Central memory CD8-positive, alpha-beta T cell (primary cell): ENCODE data around the gene NEURL1.

Source experiments
- ATAC-seq: fragments of 150-1000 bp; cut with Tn5 transposase; replicated peaks from 2 replicates; pipeline ENCODE4 v1.10.0; 2022; ENCODE audit warnings: mild to moderate bottlenecking, moderate FRiP score, moderate number of reproducible peaks; ENCODE audit not compliant: poor library complexity, severe bottlenecking; ENCODE audit errors: extremely low read depth
- DNase-seq, 2 donors: peaks; one replicate each; pipeline ENCODE4 v3.0.0; 2021; ENCODE audit warnings: low spot score in 2 of 2
- H3K27ac Mint-ChIP-seq: one replicate; pipeline ENCODE4 v1.8.0; 2022; ENCODE audit warnings: low read depth, mild to moderate bottlenecking, moderate library complexity, mixed read lengths
- H3K27me3 Mint-ChIP-seq: one replicate; pipeline ENCODE4 v1.8.0; 2022; ENCODE audit warnings: mixed read lengths
- H3K36me3 Mint-ChIP-seq: one replicate; pipeline ENCODE4 v1.8.0; 2022; ENCODE audit warnings: mild to moderate bottlenecking, moderate library complexity, mixed read lengths; ENCODE audit not compliant: insufficient read depth
- H3K4me1 Mint-ChIP-seq: one replicate; pipeline ENCODE4 v1.8.0; 2022; ENCODE audit warnings: mixed read lengths
- H3K4me3 Mint-ChIP-seq: one replicate; pipeline ENCODE4 v1.8.0; 2022; ENCODE audit warnings: mild to moderate bottlenecking, moderate library complexity, mixed read lengths
- H3K9me3 Mint-ChIP-seq: one replicate; pipeline ENCODE4 v1.8.0; 2022; ENCODE audit warnings: mixed read lengths

NEURL1 gene

DNA sequence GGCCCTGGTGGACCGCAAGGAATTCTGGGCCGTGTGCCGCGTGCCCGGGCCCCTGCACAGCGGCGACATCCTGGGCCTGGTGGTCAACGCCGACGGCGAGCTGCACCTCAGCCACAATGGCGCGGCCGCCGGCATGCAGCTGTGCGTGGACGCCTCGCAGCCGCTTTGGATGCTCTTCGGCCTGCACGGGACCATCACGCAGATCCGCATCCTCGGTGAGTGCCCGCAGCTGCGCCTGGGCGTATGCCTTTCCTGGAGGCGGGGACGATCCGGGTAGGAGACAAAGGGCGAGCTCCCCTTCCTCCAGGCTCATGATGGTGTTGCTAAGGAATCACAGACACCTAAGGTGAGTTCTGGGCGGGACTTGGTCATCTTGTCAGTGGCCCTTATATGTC, 91.5 kb downstream of the NEURL1 start:
- peaks cover 6% of the 10 kb centered on the region for H3K36me3 Mint-ChIP-seq
- H3K4me1 Mint-ChIP-seq, result peaks cover 5% of the 10 kb centered on the region
- ATAC-seq (no peak), DNase-seq (no peak)
- peak overlapping the region; percentile 88 for H3K4me3 Mint-ChIP-seq
- no peaks in the 10 kb centered on the region for H3K27me3 Mint-ChIP-seq
- no peak overlapping the region for H3K27ac Mint-ChIP-seq
- no peaks in the 10 kb centered on the region for H3K9me3 Mint-ChIP-seq

DNA sequence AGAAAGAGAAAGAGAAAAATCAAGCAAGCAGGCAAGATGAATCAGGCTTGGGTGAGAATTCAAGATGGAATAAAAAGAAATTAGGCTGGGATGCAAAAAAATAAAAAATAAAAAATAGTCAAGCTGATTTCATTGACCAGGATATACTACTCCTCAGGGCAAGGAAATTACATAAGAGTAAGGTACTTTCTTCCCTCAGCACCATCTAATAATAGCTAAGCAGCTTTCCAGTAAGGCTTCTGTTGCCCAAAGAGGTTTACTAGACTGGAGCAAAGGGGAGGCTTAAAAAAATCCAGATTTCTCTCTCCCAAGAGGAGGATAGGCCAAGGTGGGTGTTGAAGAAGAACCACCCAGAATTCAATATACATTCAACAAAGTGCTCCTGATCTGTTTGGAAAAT, 93.6 kb downstream of the NEURL1 start:
- no peak for DNase-seq
- H3K27me3 Mint-ChIP-seq, result no peaks in the 10 kb centered on the region
- H3K36me3 Mint-ChIP-seq, result peaks cover 6% of the 10 kb centered on the region
- H3K27ac Mint-ChIP-seq, result no peak overlapping the region
- no peak for ATAC-seq
- no peaks in the 10 kb centered on the region for H3K9me3 Mint-ChIP-seq
- no peak overlapping the region for H3K4me3 Mint-ChIP-seq
- H3K4me1 Mint-ChIP-seq, result peaks cover 5% of the 10 kb centered on the region

DNA sequence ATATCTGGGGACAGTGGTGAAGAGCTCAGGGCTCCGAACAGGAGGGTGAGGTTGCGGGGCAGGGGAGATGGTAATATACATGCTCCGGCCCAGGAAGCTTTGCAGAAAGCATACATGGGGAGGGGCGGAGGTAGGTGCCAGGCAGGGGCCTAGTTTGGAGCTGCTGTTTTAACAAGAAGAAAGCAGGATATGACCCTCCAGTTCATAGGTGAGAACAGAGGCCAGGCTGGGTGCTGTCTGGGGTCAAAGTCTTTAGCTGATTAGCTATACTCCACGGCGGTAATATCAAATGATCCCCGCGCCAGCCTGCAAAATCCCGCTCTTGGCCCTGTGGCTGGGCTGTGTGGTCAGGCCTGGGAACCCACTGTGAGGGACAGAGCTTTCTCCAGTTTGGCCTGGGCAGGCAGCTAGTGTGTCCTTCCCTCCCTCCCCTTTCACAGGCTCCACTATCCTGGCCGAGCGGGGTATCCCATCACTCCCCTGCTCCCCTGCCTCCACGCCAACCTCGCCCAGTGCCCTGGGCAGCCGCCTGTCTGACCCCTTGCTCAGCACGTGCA, 95.6 kb downstream of the NEURL1 start:
- no peak for DNase-seq
- Mint-ChIP-seq H3K9me3 (no peaks in the 10 kb centered on the region), H3K4me3 (no peak overlapping the region), H3K36me3 (peaks cover 4% of the 10 kb centered on the region), H3K27ac (peak overlapping the region; percentile 63), H3K27me3 (no peaks in the 10 kb centered on the region), H3K4me1 (no peaks in the 10 kb centered on the region)
- no peak for ATAC-seq

DNA sequence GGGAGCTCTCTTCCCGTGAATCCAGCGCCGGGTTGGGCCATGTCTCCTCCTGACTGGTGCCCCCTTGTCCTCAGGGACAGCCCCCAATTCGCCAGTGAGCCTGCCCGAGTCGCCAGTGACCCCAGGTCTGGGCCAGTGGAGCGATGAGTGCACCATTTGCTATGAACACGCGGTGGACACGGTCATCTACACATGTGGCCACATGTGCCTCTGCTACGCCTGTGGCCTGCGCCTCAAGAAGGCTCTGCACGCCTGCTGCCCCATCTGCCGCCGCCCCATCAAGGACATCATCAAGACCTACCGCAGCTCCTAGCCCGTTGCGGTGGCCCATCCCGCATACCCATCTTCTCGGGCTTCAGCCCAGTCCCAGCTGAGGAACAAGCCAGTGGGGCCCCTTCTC, 96.6 kb downstream of the NEURL1 start:
- ATAC-seq (no peak), DNase-seq (no peak)
- Mint-ChIP-seq H3K27ac (no peak overlapping the region), H3K4me3 (no peak overlapping the region), H3K9me3 (no peaks in the 10 kb centered on the region), H3K4me1 (no peaks in the 10 kb centered on the region), H3K36me3 (peaks cover 2% of the 10 kb centered on the region), H3K27me3 (no peaks in the 10 kb centered on the region)

DNA sequence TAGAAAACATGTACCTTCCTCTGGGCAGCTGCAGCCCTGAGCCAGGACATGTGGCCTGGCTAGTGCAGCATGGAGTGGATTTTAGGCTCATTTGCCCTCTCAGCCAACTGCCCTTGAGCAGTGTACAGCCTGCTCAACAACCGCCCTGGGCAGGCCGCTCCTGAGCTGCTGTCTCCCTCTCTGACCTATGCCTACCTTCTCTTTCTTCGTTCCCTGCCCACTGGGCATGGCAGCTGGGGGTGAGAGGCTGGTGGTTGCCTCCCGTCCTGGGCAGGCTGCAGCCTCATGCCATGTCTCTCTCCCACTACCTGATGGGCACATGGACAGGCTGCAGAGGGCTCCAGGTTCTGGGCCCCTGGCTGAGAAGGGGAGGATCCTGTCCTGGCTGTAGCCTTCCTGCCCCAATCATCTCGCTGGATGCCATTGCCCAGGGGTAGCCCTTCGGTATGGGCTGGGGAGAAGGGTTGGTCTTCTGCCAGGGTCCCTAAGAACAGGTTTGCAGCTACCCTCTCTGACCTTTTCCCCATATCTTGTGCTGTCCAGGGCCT, 97.3 kb downstream of the NEURL1 start:
- H3K4me1 Mint-ChIP-seq, result no peaks in the 10 kb centered on the region
- H3K9me3 Mint-ChIP-seq, result no peaks in the 10 kb centered on the region
- H3K36me3 Mint-ChIP-seq, result no peaks in the 10 kb centered on the region
- no peak for DNase-seq
- no peak for ATAC-seq
- H3K27me3 Mint-ChIP-seq, result no peaks in the 10 kb centered on the region
- no peak overlapping the region for H3K27ac Mint-ChIP-seq
- no peak overlapping the region for H3K4me3 Mint-ChIP-seq

DNA sequence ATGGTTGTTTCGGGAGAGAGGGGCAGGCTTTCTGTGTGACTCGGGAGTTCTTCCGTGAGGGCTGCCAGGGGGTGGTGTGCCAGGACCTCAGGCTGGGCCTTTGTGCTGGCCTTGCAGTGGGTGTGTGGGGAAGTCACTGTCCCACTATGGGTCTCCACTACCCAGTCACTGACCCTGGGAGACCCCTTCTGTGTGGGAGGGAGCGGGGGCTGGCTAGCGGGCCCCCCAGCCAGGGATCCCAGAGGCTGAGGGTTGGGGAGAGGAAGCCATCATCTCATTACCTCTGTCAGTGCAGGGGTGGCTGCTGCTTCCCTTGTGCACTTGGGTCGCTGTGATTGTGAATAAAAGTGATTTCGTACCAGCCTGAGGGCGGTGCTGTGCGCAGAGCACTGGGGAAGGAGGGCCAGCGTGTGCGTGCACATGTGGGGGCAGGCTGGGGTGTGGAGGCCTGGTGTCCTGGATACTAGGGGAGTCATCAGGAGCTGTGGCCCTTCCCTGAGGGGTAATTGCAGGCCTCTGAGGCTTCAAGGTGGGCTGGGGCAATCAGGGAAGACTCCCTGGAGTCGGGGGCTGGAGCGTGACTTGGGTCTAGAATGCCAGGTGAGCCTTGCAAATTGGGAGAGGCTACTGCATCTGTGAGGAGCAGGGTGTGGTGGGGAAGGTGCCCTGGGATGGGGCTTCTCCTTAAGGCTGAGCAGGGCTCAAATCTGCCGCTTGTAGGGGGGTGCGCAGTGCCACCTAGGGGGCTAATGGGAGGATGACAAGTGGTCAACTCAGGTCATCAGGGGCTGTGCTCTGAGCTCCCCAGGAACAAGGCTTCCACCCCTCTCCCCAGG, 98.9 kb downstream of the NEURL1 start:
- no peaks in the 10 kb centered on the region for H3K4me1 Mint-ChIP-seq
- DNase-seq (no peak), ATAC-seq (peak; percentile 32)
- no peaks in the 10 kb centered on the region for H3K9me3 Mint-ChIP-seq
- H3K27me3 Mint-ChIP-seq, result no peaks in the 10 kb centered on the region
- H3K36me3 Mint-ChIP-seq, result no peaks in the 10 kb centered on the region
- no peak overlapping the region for H3K4me3 Mint-ChIP-seq
- H3K27ac Mint-ChIP-seq, result no peak overlapping the region

DNA sequence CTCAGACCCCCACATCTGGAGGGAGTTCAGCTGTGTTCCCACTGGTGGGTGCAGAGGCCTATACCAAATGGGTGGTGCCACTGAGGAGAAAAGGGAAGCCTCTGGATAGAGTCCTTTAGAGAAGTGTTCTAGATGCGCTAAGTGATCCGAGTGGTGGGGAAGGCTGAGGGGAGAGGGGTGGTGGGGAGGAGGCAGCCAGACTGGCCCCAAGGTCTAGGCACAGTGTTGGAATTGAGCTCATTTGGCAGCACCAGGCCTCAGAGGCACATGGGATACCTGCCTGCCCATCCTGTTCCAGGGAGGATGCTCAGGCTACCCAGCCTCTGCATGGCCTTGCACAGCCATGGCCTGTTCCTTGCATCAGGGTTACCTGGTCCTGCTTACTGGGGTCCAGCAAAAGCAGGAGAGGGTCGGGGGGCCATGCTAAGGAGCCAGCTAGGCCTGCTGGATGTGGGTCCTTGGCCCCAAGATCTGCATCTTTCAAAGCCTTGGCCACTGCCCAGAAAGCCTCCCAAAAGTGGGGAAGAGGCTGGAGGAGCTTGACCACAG, 99.6 kb downstream of the NEURL1 start:
- no peak for ATAC-seq
- Mint-ChIP-seq H3K9me3 (no peaks in the 10 kb centered on the region), H3K4me1 (no peaks in the 10 kb centered on the region), H3K4me3 (no peak overlapping the region), H3K36me3 (no peaks in the 10 kb centered on the region), H3K27me3 (no peaks in the 10 kb centered on the region), H3K27ac (no peak overlapping the region)
- no peak for DNase-seq

DNA sequence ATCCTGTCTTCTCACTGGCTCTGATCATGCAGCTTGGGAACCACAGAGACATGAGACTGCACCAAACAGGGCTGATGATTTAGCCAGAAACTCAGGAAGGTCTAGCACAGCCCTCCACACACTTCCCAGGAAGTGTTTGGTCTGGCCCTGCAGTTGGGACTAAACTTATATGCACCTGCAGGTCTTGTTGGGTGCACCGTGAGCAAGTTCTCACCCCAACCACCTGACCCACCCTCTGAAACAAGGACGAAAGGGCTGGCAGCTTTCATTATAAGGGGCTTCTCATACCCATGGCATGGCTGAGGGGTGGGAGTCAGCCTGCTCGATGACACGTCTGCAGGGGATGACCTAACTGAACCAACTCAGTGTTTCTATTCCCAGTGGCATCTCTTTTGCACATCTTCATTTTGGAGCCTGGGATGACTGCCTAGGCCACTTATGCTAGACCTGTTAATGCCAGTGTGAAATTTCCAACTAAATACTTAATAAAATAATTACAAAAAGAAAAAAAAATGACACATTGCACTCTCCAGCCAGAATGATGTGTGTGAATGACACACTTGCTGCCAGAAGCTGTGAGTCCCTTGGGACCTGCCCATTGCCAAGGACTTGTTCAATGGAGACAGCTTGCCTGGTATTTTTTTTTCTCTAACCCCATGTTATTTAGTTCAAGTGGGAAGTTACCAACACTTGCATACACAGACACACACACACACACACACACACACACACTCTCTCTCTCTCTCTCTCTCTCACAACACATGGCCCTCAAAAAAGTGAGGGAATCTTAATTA, 102.6 kb downstream of the NEURL1 start:
- no peaks in the 10 kb centered on the region for H3K36me3 Mint-ChIP-seq
- DNase-seq (no peak), ATAC-seq (no peak)
- H3K27ac Mint-ChIP-seq, result no peak overlapping the region
- H3K9me3 Mint-ChIP-seq, result no peaks in the 10 kb centered on the region
- H3K27me3 Mint-ChIP-seq, result no peaks in the 10 kb centered on the region
- H3K4me1 Mint-ChIP-seq, result no peaks in the 10 kb centered on the region
- no peak overlapping the region for H3K4me3 Mint-ChIP-seq

DNA sequence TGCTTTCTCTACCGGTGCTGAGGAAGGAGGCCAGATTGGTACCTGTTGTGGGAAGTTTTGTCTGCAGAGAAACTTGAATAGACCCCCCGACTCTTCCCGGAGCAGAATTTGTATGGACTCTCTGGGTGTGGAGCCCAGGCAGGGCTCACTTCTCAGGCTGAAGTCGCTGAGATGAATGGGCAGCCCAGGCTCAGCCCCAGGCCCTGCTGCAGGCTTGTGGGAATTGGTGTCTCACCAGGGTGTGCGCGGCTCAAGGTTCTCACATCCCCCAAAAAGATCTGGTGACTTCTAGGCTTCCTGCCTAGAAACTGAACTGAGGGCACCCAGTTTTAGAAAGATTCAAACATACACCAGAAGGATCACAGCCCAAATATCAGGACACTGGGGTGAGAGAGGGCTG, 103.5 kb downstream of the NEURL1 start:
- H3K4me1 Mint-ChIP-seq, result no peaks in the 10 kb centered on the region
- peaks cover 2% of the 10 kb centered on the region for H3K36me3 Mint-ChIP-seq
- H3K27me3 Mint-ChIP-seq, result no peaks in the 10 kb centered on the region
- no peaks in the 10 kb centered on the region for H3K9me3 Mint-ChIP-seq
- ATAC-seq, result no peak
- no peak overlapping the region for H3K4me3 Mint-ChIP-seq
- DNase-seq, result no peak
- no peak overlapping the region for H3K27ac Mint-ChIP-seq

DNA sequence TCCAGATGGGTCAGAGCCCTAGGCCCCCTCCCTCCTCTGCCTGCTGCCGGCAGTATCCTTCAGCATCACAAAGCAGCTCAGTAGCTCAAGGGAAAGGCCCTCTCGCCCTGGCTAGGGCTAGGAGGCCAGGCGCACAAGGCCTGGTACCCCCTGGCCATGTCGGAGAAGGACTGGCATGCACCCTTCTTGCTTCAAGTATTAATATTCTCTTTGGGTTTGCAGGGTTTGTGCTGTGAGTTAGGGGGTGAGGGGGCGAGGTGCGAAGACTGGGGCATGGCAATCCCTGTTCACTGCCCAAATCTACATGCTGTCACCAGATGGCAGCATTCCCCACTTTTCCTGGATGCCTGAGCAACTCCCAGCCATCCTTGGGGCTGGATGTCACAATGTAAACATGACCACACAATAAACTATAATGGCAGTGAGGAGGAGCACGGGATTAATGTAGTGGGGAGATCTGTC, 105.2 kb downstream of the NEURL1 start:
- Mint-ChIP-seq H3K4me1 (no peaks in the 10 kb centered on the region), H3K27ac (no peak overlapping the region), H3K9me3 (no peaks in the 10 kb centered on the region), H3K36me3 (peaks cover 2% of the 10 kb centered on the region), H3K27me3 (no peaks in the 10 kb centered on the region), H3K4me3 (no peak overlapping the region)
- no peak for DNase-seq
- no peak for ATAC-seq

DNA sequence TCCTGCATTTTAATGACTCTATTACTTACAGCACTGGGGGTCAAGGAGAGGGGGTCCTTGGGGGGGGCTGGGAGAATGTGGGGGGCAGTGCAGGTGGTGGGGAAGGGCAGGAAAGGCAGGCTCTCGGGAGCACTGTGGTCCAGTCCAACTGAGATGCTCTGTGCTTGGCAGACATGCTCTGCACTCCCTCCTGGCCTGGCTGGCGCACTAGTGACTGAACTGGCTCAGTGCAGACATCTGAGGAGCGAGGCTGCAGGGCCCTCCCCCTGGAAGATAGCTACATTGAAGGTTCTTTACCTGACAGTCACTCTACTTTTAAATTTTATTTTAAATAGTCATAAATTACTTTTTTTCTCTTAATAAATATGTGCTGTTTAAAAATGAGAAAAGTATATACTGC, 105.7 kb downstream of the NEURL1 start:
- Mint-ChIP-seq H3K4me1 (no peaks in the 10 kb centered on the region), H3K27me3 (no peaks in the 10 kb centered on the region), H3K9me3 (no peaks in the 10 kb centered on the region), H3K4me3 (no peak overlapping the region), H3K36me3 (peaks cover 2% of the 10 kb centered on the region), H3K27ac (no peak overlapping the region)
- DNase-seq (no peak), ATAC-seq (no peak)

DNA sequence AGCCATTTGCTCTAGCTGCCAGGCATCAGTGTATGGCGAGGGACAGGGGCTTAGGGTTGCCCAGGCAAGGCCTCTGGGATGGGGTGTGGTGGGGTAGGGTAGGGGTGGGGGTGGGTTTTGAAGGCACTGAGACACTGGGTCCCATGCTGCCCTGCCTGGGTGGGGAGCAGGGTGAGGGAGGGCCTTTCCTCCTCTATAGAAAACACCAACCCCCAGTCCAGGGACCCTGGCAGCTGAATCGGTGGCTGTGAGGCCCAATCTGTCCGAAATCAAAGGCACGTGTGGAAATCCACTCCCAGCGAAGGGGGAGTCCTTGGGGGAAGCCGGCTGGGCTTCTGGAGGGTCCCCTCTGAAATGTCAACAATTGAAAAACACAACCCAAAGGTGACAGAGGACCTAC, 106.4 kb downstream of the NEURL1 start:
- no peaks in the 10 kb centered on the region for H3K9me3 Mint-ChIP-seq
- ATAC-seq (no peak), DNase-seq (no peak)
- no peaks in the 10 kb centered on the region for H3K4me1 Mint-ChIP-seq
- H3K27ac Mint-ChIP-seq, result no peak overlapping the region
- H3K36me3 Mint-ChIP-seq, result peaks cover 2% of the 10 kb centered on the region
- H3K27me3 Mint-ChIP-seq, result no peaks in the 10 kb centered on the region
- H3K4me3 Mint-ChIP-seq, result no peak overlapping the region
